HepG2 (cell line): ENCODE data around the gene TEX13D.
"Not testable (repeated sequence)": the region's sequence is repeated elsewhere in the genome, so short reads cannot be mapped to it uniquely, and the experiment has no call there.

Experiments
- CREM ChIP-seq, 2 experiments: sonication (generic) in 1 of 2; formaldehyde crosslinking in 1 of 2; IDR thresholded peaks; 2 replicates each; pipeline versions ENCODE4 v1.4.0 to v1.6.1; 2016 to 2020; ENCODE audit warnings: antibody characterized with exemption in 1 of 2, mild to moderate bottlenecking in 1 of 2, missing genetic modification reagents in 1 of 2
- NR2C2 ChIP-seq: sonication (generic); formaldehyde crosslinking; IDR thresholded peaks from 2 replicates; pipeline ENCODE4 v1.4.0; 2020; ENCODE audit warnings: missing genetic modification reagents, mild to moderate bottlenecking, moderate library complexity, borderline replicate concordance
- POLR2A ChIP-seq, 2 experiments: IDR thresholded peaks; 2 replicates each; pipeline ENCODE4 v1.6.1; 2011; ENCODE audit warnings: low read depth in 2 of 2, low read length in 2 of 2, mild to moderate bottlenecking in 1 of 2, moderate library complexity in 1 of 2; ENCODE audit not compliant: insufficient read depth in 1 of 2
- SMAD3 ChIP-seq: sonication (generic); formaldehyde crosslinking; IDR thresholded peaks from 2 replicates; pipeline ENCODE4 v1.4.0; 2020; ENCODE audit warnings: missing genetic modification reagents
- TF ChIP-seq, protein P1 (sequence below): sonication (generic); formaldehyde crosslinking; IDR thresholded peaks from 2 replicates; pipeline ENCODE4 v1.8.0; 2022; ENCODE audit warnings: mild to moderate bottlenecking, missing genetic modification reagents

DNA sequence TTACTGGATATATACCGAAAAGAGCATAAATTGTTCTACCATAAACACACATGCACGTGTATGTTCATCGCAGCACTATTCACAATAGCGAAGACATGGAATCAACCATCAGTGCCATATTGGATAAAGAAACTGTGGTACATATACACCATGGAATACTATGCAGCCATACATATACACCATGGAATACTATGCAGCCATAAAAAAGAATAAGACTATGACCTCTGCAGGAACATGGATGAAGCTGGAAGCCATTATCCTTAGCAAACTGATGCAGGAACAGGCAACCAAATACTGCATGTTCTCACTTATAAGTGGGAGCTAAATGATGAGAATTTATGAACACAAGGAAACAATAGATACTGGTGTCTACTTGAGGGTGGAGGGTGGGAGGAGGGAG lies 33.1 kb upstream of the TEX13D start:
- TF ChIP-seq POLR2A (IDR thresholded peaks at IDR 0.05; ENCODE audit: insufficient read depth in 1 of 2, low read depth in 2 of 2, low read length in 2 of 2); SMAD3; CREM (IDR thresholded peaks at IDR 0.05); CREM (CRISPR knock-in tag; IDR thresholded peaks at IDR 0.05); NR2C2 (CRISPR knock-in tag): not testable (repeated sequence)
- TF ChIP-seq, protein P1, sequence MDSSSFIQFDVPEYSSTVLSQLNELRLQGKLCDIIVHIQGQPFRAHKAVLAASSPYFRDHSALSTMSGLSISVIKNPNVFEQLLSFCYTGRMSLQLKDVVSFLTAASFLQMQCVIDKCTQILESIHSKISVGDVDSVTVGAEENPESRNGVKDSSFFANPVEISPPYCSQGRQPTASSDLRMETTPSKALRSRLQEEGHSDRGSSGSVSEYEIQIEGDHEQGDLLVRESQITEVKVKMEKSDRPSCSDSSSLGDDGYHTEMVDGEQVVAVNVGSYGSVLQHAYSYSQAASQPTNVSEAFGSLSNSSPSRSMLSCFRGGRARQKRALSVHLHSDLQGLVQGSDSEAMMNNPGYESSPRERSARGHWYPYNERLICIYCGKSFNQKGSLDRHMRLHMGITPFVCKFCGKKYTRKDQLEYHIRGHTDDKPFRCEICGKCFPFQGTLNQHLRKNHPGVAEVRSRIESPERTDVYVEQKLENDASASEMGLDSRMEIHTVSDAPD (CRISPR knock-in tag): not testable (repeated sequence)
